Type B pancreatic cell (in vitro differentiated cells): Measurements from ENCODE around the gene ZNF322. TPM values are rescaled to one million over a fixed set of nuclear protein-coding genes. Genes with fewer than 3 reads are reported as not detected.

Experiments
- DNase-seq: peaks from one replicate; pipeline ENCODE4 v3.0.0; 2021; ENCODE audit warnings: mixed read lengths; ENCODE audit not compliant: unreplicated experiment; ENCODE audit errors: extremely low spot score
- H3K27ac Mint-ChIP-seq: 2 replicates; pipeline ENCODE4 v1.8.0; 2021; ENCODE audit warnings: mild to moderate bottlenecking, mixed read lengths
- H3K27me3 Mint-ChIP-seq: 2 replicates; pipeline ENCODE4 v1.8.0; 2021; ENCODE audit warnings: mixed read lengths
- H3K36me3 Mint-ChIP-seq: 2 replicates; pipeline ENCODE4 v1.8.0; 2021; ENCODE audit warnings: mixed read lengths
- H3K4me1 Mint-ChIP-seq: one replicate; pipeline ENCODE4 v1.8.0; 2021; ENCODE audit warnings: mixed read lengths; ENCODE audit not compliant: unreplicated experiment
- H3K4me3 Mint-ChIP-seq: 2 replicates; pipeline ENCODE4 v1.8.0; 2021; ENCODE audit warnings: mild to moderate bottlenecking, mixed read lengths
- H3K9me3 Mint-ChIP-seq: 2 replicates; pipeline ENCODE4 v1.8.0; 2021; ENCODE audit warnings: mixed read lengths
- CTCF ChIP-seq: fragments of 200-600 bp; sonication (generic); conservative IDR thresholded peaks from 2 replicates; pipeline ENCODE4 v1.5.0; 2021; ENCODE audit warnings: antibody characterized with exemption, mild to moderate bottlenecking
- total RNA-seq: library from RNA; stranded (reverse); gene quantifications from 2 replicates; pipeline ENCODE4 v1.2.1, GENCODE V29; 2021; ENCODE audit warnings: low replicate concordance

The ZNF322 gene
- total RNA-seq, 1 donor from 2014 or later: 40.2 TPM

- no peaks in the 10 kb centered on the region for H3K4me1 Mint-ChIP-seq
- H3K4me3 Mint-ChIP-seq: no peak overlapping the region
- peaks cover 19% of the 10 kb centered on the region for H3K9me3 Mint-ChIP-seq
- TF ChIP-seq CTCF: no peak
- peaks cover 65% of the 10 kb centered on the region for H3K36me3 Mint-ChIP-seq
- no peak for DNase-seq
- H3K27ac Mint-ChIP-seq: no peak overlapping the region
- H3K27me3 Mint-ChIP-seq: no peaks in the 10 kb centered on the region
Measured at GRCh38 chr6:26640806-26641205, 18.7 kb downstream of the ZNF322 start.

- Mint-ChIP-seq H3K4me1 (no peaks in the 10 kb centered on the region), H3K36me3 (peaks cover 11% of the 10 kb centered on the region), H3K4me3 (no peak overlapping the region), H3K9me3 (peaks cover 6% of the 10 kb centered on the region), H3K27ac (no peak overlapping the region), H3K27me3 (no peaks in the 10 kb centered on the region)
- no peak for TF ChIP-seq CTCF
- DNase-seq: no peak
Measured at GRCh38 chr6:26629359-26629758, 30.2 kb downstream of the ZNF322 start.

GRCh38 chr6:26627843-26628242, 31.7 kb downstream of the ZNF322 start:
- H3K27me3 Mint-ChIP-seq: no peaks in the 10 kb centered on the region
- H3K27ac Mint-ChIP-seq: no peak overlapping the region
- peaks cover 7% of the 10 kb centered on the region for H3K9me3 Mint-ChIP-seq
- no peak for TF ChIP-seq CTCF
- DNase-seq: no peak
- H3K36me3 Mint-ChIP-seq: no peaks in the 10 kb centered on the region
- no peaks in the 10 kb centered on the region for H3K4me1 Mint-ChIP-seq
- no peak overlapping the region for H3K4me3 Mint-ChIP-seq

- Mint-ChIP-seq H3K9me3 (peaks cover 12% of the 10 kb centered on the region), H3K36me3 (no peaks in the 10 kb centered on the region), H3K27ac (no peak overlapping the region), H3K4me1 (no peaks in the 10 kb centered on the region), H3K27me3 (peaks cover 13% of the 10 kb centered on the region), H3K4me3 (no peak overlapping the region)
- TF ChIP-seq CTCF: no peak
- no peak for DNase-seq
Measured at GRCh38 chr6:26624557-26624956, 35.0 kb downstream of the ZNF322 start.

- no peak for DNase-seq
- H3K27ac Mint-ChIP-seq: no peak overlapping the region
- no peaks in the 10 kb centered on the region for H3K4me1 Mint-ChIP-seq
- H3K9me3 Mint-ChIP-seq: peaks cover 12% of the 10 kb centered on the region
- H3K27me3 Mint-ChIP-seq: peaks cover 13% of the 10 kb centered on the region
- H3K36me3 Mint-ChIP-seq: no peaks in the 10 kb centered on the region
- H3K4me3 Mint-ChIP-seq: no peak overlapping the region
- TF ChIP-seq CTCF: no peak
Measured at GRCh38 chr6:26623339-26623859, 36.1 kb downstream of the ZNF322 start.
